NCI-H345 treated with DMSO at 0.1 percent for 48 hours (cell line): ENCODE data around the gene NFYB.
"Not testable (repeated sequence)": the region's sequence is repeated elsewhere in the genome, so short reads cannot be mapped to it uniquely, and the experiment has no call there.

ENCODE experiments used
- DNase-seq: peaks from one replicate; lab custom pipeline; 2025; ENCODE audit not compliant: unreplicated experiment; lab: John Stamatoyannopoulos, UW

NFYB gene

DNA sequence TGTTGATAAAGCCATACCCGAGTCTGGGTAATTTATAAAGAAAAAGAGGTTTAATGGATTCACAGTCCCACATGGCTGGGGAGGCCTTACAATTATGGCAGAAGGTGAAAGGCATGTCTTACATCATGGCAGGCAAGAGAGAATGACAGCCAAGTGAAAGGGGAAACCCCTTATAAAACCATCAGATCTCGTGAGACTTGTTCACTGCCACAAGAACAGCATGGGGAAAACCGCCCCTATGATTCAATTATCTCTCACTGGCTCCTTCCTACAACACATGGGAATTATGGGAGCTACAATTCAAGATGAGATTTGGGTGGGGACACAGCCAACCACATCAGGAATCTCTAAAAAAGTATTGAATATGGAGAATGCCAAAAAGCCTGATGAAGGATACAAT is 25.0 kb upstream of the NFYB start:
- not testable (repeated sequence) for DNase-seq

DNA sequence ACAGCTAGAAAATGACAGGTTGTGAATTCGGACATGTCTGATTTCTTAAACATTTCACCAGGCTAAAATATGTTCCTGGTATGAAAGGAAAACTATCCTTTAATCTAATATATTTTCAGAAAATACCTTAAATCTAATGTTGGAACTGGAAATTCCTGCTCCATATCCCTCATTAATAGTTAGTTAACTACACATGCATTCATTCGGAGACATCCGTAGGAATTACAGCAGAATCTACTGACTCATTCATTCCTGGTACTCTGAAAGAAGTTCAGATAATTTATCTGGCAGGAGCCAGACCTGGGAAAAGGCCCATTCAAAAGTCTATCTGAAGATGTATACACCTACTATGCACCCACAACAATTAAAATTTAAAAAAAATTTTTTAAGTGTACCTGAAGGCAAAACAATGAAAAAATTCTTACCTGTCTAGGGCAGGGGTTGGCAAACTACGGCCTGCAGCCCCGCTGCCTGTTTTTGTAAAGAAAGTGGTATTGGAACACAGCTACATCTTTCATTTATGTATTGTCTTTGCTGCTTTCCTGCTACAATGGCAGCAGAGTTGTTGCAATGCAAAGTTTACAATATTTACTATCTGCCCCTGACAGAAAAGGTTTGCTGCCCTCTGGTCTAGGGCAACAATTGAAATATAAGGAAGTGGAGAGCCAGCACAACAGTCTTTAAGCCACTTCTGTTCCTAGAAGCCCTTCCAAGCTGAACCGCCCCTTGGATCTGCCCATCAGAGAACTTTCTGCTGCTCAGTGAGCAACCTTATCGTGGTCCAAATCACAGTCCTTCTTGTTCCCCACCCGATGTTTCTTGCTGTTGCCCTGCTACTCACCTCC is 17.9 kb upstream of the NFYB start:
- no peak for DNase-seq

- no peak for DNase-seq
Observed at GRCh38 chr12:104154806-104155205, 16.8 kb upstream of the NFYB start.

DNA sequence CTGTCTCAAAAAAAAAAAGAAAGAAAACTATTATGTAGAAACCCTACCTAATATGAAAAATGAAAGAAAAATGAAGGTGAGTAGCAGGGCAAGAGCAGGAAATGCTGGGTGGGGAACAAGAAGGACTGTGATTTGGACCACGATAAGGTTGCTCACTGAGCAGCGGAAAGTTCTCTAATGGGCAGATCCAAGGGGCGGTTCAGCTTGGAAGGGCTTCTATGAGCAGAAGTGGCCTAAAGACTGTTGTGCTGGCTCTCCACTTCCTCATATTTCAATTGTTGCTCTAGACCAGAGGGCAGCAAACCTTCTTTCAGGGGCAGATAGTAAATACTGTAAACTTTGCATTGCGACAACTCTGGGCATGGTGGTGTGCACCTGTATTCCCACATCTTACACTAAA is 16.3 kb upstream of the NFYB start:
- no peak for DNase-seq

- no peak for DNase-seq
Observed at GRCh38 chr12:104152685-104153241, 14.8 kb upstream of the NFYB start.

- DNase-seq: no peak
Observed at GRCh38 chr12:104150416-104150815, 12.4 kb upstream of the NFYB start.

- DNase-seq: no peak
Observed at GRCh38 chr12:104147346-104147745, 9.3 kb upstream of the NFYB start.

GRCh38 chr12:104143918-104144317 is 5.9 kb upstream of the NFYB start:
- DNase-seq: no peak

DNA sequence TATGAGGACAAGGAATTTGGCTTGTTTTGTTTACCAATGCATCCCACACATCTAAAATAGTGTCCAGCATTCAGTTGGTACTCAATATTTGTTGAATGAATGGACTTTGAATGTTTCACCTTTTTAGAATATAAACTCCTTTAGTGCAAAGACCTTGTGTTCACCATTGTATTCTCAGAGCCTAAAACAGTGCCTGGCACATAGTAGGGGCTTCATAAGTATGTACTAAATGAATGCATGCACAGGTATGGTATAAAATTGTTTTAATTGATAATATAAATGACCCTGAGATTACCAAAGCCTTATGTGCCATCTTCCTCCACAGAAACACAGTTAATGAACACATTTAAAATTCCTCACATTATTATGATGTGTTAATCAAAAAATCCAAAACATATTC is 5.0 kb upstream of the NFYB start:
- no peak for DNase-seq

- no peak for DNase-seq
Observed at GRCh38 chr12:104142543-104142942, 4.5 kb upstream of the NFYB start.

DNA sequence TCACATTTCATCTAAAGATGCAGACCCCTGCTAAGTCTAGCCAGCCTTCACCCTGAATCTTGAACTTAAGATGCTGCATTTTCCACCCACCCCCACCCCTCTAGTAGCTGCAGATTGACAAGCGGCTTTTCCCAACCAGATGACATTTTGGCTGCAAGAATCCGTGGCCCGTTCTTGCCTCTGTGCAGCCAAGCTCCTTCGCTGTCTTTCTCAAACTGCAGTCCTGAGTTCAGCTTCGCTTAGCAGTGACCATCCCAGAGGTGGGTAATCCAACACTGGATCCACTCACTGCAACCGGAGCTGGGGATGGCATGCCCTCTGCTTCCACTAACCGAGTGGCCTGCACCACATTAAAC is 765 bp upstream of the NFYB start:
- no peak for DNase-seq

DNA sequence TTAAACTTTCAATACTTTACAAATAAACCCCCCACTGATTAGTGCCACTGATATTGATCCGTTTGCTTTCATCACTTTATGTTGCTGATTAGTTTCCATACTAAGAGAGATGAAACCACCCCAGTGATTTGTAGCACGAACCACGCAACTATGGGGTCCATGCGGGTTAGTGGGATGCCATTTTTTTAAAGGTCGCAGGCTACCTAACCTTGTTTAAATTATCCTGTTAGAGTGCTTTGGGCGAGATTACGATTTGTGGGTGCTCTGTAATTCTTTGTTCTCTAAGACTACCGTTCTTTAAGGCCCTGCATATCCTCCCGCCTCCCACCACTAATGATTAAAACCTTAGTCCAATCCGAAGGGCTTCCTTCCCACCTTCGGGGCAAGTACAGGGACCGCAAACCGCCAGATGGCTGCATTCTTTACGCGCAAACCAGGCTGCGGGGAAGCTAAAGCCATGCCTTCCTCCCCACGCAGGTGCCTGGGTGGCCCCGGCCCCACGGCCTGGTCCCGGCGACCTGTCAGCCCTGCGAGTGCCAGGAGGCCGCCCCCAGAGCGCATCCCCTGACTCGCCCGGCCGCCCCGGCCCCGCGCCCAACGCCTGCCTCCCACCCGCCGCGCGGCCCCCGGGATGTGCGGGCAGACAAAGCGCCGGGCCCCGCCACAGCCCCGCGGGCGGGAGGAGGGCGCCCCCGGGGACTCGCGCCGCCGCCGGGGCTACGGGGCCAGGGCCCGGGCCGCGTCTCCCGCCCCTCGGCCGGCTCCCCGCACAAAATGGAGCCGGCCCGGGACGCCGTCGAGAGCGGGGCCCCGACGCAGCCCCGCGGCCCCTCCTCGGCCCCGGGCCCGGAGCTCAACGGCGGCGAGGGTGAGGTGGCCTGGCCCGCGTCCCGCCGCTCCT is 759 bp downstream of the NFYB start:
- no peak for DNase-seq

- no peak for DNase-seq
Observed at GRCh38 chr12:104136577-104136976, 1.4 kb downstream of the NFYB start.

DNA sequence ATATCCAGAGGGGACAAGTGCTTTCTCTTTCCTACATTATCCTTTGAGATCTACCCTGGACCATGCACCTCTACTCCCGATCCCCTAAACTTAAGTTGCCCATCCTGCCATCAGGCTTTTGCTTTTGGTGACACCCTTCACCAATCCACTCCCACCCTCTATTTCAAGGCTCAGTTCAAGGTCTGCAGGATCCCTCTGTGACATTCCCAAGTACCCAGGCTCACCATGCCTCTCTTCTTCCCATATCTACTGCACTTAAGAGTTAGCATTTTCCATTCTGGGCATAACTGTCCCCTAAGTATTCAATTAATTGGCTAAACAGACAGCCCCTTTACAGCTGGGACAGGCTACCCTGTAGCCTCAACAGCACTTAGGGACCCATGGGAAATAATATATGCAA is 3.1 kb downstream of the NFYB start:
- DNase-seq: no peak

DNA sequence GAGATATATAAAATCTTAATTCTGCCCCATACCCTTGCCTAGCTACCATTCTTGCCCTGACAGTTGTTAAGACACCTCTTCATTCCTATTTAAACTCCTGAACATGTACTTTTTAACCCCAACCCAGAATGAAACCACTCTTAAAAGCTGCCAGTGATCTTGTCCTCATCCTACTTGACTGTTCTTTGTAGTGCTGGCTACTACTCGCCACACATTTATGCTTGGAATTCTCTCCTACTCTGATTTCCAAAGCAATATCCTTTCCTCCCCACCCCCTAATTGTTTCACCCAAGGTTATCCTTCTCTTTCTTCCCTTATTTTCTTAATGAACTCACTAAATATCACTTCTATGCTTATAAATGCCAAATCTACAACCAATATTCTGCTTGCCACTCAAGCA is 4.1 kb downstream of the NFYB start:
- DNase-seq: no peak

GRCh38 chr12:104133321-104133720 is 4.7 kb downstream of the NFYB start:
- no peak for DNase-seq

DNA sequence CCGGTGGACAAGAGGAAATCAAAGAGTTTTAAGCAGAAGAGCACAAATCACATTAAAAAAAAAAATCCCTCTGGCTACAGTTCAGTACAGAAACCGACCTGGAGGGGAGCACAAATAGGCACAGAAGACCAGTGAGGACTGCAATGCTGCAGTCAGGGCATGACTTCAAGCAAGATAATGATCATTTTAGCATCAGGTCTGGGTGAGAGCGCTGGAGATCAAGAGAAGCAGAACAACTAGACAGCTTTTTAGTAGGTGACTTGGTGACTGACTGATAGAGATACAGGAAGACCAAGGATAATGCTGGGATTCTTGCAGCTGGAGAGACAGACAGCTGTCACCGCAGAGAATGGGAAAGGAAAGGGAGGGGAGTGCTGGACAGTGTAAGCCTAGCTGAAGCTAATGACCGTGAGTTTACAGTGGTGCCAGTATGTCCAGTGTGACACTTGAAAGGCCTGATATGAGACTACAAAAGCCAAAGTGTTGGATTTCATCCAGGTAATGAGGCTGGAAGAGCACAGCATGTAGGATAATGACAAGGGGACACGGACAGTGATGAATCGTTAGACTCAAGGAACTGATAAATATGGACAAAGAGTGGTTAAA is 5.6 kb downstream of the NFYB start:
- no peak for DNase-seq

DNA sequence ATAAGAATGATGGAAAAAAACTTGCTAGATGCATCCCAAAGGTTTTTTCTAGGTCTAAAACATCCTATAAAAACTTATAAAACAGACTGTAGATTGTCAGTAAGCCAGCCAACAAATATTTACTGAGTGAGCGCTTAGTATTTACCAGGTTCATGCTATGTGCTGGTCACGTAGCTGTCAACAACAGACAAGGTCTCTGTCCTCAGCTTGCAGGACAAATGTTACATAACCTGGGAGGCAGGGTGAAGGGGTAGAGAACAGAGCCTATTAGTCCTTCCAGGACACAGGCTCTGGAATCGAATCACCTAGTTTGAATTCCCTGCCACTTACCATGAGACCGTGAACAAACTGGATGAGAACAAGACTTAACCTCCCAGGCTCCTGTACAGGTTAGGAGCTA is 6.4 kb downstream of the NFYB start:
- no peak for DNase-seq

- DNase-seq: no peak
Observed at GRCh38 chr12:104130760-104131159, 7.2 kb downstream of the NFYB start.

- DNase-seq: no peak
Observed at GRCh38 chr12:104126548-104126947, 11.5 kb downstream of the NFYB start.

GRCh38 chr12:104122298-104122697 is 15.7 kb downstream of the NFYB start:
- no peak for DNase-seq

DNA sequence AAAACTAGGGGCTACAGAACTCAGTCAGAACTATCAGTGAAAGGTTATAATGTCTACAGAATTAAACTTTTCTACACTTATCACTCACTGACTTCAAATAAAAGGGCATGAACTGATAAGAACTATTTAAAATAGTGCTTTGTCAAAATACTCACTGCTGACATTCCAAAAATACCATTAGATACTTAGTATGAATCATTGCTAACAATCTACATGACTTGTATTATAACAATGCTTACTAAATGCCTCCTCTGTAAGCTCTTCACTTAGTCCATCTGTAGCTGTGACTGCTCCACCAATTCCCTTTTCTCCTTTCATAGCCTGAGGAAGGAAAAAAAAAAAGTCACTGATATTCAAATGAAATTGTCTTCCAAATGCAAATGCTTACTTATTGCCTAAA is 17.0 kb downstream of the NFYB start:
- no peak for DNase-seq
